Stimulated activated CD8-positive, alpha-beta memory T cell treated with anti-CD3 and anti-CD28 coated beads, Interleukin-7, amount 100 ng/mL, for 1 hour (primary cell): ENCODE results near the gene VTI1A.

Experiments used
- DNase-seq, 2 donors: peaks; one replicate each; pipeline ENCODE4 v3.0.0-alpha.2; 2020; ENCODE audit warnings: low read depth in 2 of 2

VTI1A gene

GRCh38 chr10:112834751-112835181, 387.8 kb downstream of the VTI1A start:
- no peak for DNase-seq

- no peak for DNase-seq
Observed at GRCh38 chr10:112835217-112835715, 388.3 kb downstream of the VTI1A start.

- no peak for DNase-seq
Observed at GRCh38 chr10:112835944-112836451, 389.0 kb downstream of the VTI1A start.

GRCh38 chr10:112838784-112839481, 391.9 kb downstream of the VTI1A start:
- no peak for DNase-seq

GRCh38 chr10:112839928-112840654, 393.1 kb downstream of the VTI1A start:
- no peak for DNase-seq

- DNase-seq, result no peak
Observed at GRCh38 chr10:112841549-112841948, 394.5 kb downstream of the VTI1A start.

GRCh38 chr10:112842832-112843360, 395.9 kb downstream of the VTI1A start:
- DNase-seq, result no peak

- DNase-seq, result no peak
Observed at GRCh38 chr10:112843623-112844022, 396.6 kb downstream of the VTI1A start.

- DNase-seq, result no peak
Observed at GRCh38 chr10:112844681-112845544, 397.9 kb downstream of the VTI1A start.

- DNase-seq, result no peak
Observed at GRCh38 chr10:112847778-112848177, 400.8 kb downstream of the VTI1A start.

- no peak for DNase-seq
Observed at GRCh38 chr10:112848228-112848627, 401.2 kb downstream of the VTI1A start.

GRCh38 chr10:112848868-112849430, 401.9 kb downstream of the VTI1A start:
- no peak for DNase-seq

GRCh38 chr10:112849546-112849945, 402.5 kb downstream of the VTI1A start:
- DNase-seq, result no peak

- DNase-seq, result no peak
Observed at GRCh38 chr10:112851181-112851580, 404.2 kb downstream of the VTI1A start.

- DNase-seq, result no peak
Observed at GRCh38 chr10:112851588-112852211, 404.7 kb downstream of the VTI1A start.

- DNase-seq, result no peak
Observed at GRCh38 chr10:112852306-112852705, 405.3 kb downstream of the VTI1A start.

- no peak for DNase-seq
Observed at GRCh38 chr10:112855134-112855533, 408.1 kb downstream of the VTI1A start.

GRCh38 chr10:112857493-112857892, 410.5 kb downstream of the VTI1A start:
- DNase-seq, result no peak

GRCh38 chr10:112858986-112859651, 412.1 kb downstream of the VTI1A start:
- DNase-seq, result no peak

- no peak for DNase-seq
Observed at GRCh38 chr10:112859793-112860192, 412.8 kb downstream of the VTI1A start.
